ENCODE results near the gene RAP1A.

The RAP1A gene

DNA sequence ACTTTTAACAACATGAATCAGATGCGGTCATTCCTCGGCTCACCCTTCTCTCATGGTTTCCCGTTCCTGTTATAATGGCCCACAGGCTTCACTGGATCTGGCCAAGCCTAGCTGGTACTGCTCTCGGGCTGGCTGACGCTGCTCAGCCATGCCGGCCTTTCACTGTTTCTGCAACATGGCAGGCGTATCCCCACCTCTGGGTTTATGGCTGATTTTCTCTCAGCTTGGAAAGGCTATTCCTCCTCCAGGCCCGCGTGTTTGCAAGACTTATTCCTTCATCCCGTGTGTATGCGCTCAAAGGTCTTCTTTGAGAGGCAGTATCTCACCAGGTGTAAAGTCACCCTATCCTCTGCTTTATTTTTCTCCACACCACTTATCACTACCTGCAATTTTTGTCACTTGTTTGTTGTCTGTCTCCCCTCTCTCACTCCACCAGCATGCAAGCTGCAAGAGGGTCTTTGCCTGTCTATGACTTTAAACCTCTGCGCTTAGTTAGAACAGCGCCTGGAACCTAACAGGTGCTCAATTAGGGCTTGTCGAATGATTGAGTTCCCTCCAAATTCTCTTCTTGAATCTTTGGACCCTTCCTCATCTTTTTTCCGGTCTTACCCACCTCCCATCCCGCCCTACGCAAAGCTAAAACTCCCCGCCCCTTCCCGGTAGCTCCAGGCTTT is 491 bp upstream of the RAP1A start:
- DNase-seq (ENCODE audit: low read depth) = no peak
- TF ChIP-seq, protein P1, sequence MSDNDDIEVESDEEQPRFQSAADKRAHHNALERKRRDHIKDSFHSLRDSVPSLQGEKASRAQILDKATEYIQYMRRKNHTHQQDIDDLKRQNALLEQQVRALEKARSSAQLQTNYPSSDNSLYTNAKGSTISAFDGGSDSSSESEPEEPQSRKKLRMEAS (IDR thresholded peaks at IDR 0.05; ENCODE audit: low read depth, low read length) = no peak
- TF ChIP-seq MYC (IDR thresholded peaks at IDR 0.05; ENCODE audit: low read depth, low read length) (no peak), POLR2A (IDR thresholded peaks at IDR 0.05; ENCODE audit: extremely low read depth, insufficient read length) (no peak)
- peak overlapping the region; percentile 56 for H3K4me3 ChIP-seq (ENCODE audit: low read depth, low read length)

GRCh38 chr1:111620441-111620971 is 917 bp downstream of the RAP1A start:
- DNase-seq (ENCODE audit: low read depth) = peak; percentile 77

GRCh38 chr1:111621050-111621449 is 1.5 kb downstream of the RAP1A start:
- peak; percentile 48 for DNase-seq (ENCODE audit: low read depth)
- no peak for TF ChIP-seq POLR2A (IDR thresholded peaks at IDR 0.05; ENCODE audit: extremely low read depth, insufficient read length)
- TF ChIP-seq, protein P1 (IDR thresholded peaks at IDR 0.05; ENCODE audit: low read depth, low read length) = no peak
- TF ChIP-seq, protein P2, sequence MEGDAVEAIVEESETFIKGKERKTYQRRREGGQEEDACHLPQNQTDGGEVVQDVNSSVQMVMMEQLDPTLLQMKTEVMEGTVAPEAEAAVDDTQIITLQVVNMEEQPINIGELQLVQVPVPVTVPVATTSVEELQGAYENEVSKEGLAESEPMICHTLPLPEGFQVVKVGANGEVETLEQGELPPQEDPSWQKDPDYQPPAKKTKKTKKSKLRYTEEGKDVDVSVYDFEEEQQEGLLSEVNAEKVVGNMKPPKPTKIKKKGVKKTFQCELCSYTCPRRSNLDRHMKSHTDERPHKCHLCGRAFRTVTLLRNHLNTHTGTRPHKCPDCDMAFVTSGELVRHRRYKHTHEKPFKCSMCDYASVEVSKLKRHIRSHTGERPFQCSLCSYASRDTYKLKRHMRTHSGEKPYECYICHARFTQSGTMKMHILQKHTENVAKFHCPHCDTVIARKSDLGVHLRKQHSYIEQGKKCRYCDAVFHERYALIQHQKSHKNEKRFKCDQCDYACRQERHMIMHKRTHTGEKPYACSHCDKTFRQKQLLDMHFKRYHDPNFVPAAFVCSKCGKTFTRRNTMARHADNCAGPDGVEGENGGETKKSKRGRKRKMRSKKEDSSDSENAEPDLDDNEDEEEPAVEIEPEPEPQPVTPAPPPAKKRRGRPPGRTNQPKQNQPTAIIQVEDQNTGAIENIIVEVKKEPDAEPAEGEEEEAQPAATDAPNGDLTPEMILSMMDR (IDR thresholded peaks at IDR 0.05; ENCODE audit: low read depth, low read length) = no peak
- TF ChIP-seq MYC (IDR thresholded peaks at IDR 0.05; ENCODE audit: low read depth, low read length) = no peak
- H3K4me3 ChIP-seq (ENCODE audit: low read depth, low read length) = peak overlapping the region; percentile 86

More at GRCh38 chr1:111620441-111620971, 917 bp downstream of the RAP1A start:
- TF ChIP-seq POLR2A (IDR thresholded peaks at IDR 0.05; ENCODE audit: extremely low read depth, insufficient read length) = no peak
- TF ChIP-seq, protein P1 (IDR thresholded peaks at IDR 0.05; ENCODE audit: low read depth, low read length) = peak; percentile 54; the same call in 1 of the 2 replicates
- peak overlapping the region; percentile 86 for H3K4me3 ChIP-seq (ENCODE audit: low read depth, low read length)

- no peak for DNase-seq (ENCODE audit: low read depth)
- TF ChIP-seq, protein P1 (IDR thresholded peaks at IDR 0.05; ENCODE audit: low read depth, low read length) = no peak
- TF ChIP-seq, protein P2 (IDR thresholded peaks at IDR 0.05; ENCODE audit: low read depth, low read length) = no peak
- no peak for TF ChIP-seq MYC (IDR thresholded peaks at IDR 0.05; ENCODE audit: low read depth, low read length)
- no peak for TF ChIP-seq POLR2A (IDR thresholded peaks at IDR 0.05; ENCODE audit: extremely low read depth, insufficient read length)
- peak overlapping the region; percentile 86 for H3K4me3 ChIP-seq (ENCODE audit: low read depth, low read length)
Observed at GRCh38 chr1:111622166-111622565, 2.6 kb downstream of the RAP1A start.

- TF ChIP-seq MYC (IDR thresholded peaks at IDR 0.05; ENCODE audit: low read depth, low read length) = no peak
- no peak for DNase-seq (ENCODE audit: low read depth)
- no peak overlapping the region for H3K4me3 ChIP-seq (ENCODE audit: low read depth, low read length)
Observed at GRCh38 chr1:111624382-111624781, 4.8 kb downstream of the RAP1A start.

GRCh38 chr1:111625276-111625675 is 5.7 kb downstream of the RAP1A start:
- TF ChIP-seq MYC (IDR thresholded peaks at IDR 0.05; ENCODE audit: low read depth, low read length) (no peak), POLR2A (IDR thresholded peaks at IDR 0.05; ENCODE audit: extremely low read depth, insufficient read length) (no peak)
- TF ChIP-seq, protein P1 (IDR thresholded peaks at IDR 0.05; ENCODE audit: low read depth, low read length) = no peak
- TF ChIP-seq, protein P2 (IDR thresholded peaks at IDR 0.05; ENCODE audit: low read depth, low read length) = no peak
- no peak overlapping the region for H3K4me3 ChIP-seq (ENCODE audit: low read depth, low read length)

GRCh38 chr1:111628153-111628552 is 8.6 kb downstream of the RAP1A start:
- TF ChIP-seq, protein P1 (IDR thresholded peaks at IDR 0.05; ENCODE audit: low read depth, low read length) = no peak
- no peak for TF ChIP-seq POLR2A (IDR thresholded peaks at IDR 0.05; ENCODE audit: extremely low read depth, insufficient read length)
- no peak for TF ChIP-seq MYC (IDR thresholded peaks at IDR 0.05; ENCODE audit: low read depth, low read length)
- TF ChIP-seq, protein P2 (IDR thresholded peaks at IDR 0.05; ENCODE audit: low read depth, low read length) = no peak
- H3K4me3 ChIP-seq (ENCODE audit: low read depth, low read length) = no peak overlapping the region
- no peak for DNase-seq (ENCODE audit: low read depth)

More at GRCh38 chr1:111625276-111625675, 5.7 kb downstream of the RAP1A start:
- no peak for DNase-seq (ENCODE audit: low read depth)

Measured in NB4 (cell line).